ENCODE measurements around the gene MUC12.

MUC12 gene

DNA sequence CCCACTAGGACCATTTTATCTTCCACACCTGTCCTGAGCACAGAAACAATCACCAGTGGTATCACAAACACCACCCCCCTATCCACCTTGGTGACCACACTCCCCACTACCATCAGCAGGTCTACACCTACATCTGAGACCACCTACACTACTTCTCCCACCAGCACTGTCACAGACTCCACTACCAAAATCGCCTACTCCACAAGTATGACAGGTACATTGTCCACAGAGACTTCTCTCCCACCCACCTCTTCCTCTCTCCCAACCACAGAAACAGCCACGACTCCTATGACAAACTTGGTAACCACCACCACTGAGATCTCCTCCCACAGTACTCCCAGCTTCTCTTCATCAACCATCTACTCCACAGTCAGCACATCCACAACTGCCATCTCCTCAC lies 16.7 kb upstream of the MUC12 start:
- DNase-seq = no peak

GRCh38 chr7:100957832-100958421 lies 11.4 kb upstream of the MUC12 start:
- no peak for DNase-seq

GRCh38 chr7:100959894-100960293 lies 9.5 kb upstream of the MUC12 start:
- no peak for DNase-seq

DNA sequence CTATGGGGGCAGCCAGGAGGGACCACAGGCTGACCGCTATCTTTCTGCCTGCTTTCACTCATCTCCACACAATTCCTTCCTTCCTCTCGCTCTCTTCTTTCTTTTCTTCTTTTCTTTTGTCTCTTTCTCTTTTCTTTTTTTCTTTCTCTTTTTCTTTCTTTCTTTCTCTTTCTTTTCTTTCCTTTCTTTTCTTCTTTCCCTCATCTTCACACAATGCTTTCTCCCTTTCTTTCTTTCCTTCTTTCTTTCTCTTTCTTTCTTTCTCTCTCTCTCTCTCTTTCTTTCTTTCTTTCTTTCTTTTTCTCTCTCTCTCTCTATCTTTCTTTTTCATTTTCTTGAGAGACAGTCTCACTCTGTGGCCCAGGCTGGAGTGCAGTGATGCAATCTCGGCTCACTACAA lies 6.8 kb upstream of the MUC12 start:
- no peak for DNase-seq

DNA sequence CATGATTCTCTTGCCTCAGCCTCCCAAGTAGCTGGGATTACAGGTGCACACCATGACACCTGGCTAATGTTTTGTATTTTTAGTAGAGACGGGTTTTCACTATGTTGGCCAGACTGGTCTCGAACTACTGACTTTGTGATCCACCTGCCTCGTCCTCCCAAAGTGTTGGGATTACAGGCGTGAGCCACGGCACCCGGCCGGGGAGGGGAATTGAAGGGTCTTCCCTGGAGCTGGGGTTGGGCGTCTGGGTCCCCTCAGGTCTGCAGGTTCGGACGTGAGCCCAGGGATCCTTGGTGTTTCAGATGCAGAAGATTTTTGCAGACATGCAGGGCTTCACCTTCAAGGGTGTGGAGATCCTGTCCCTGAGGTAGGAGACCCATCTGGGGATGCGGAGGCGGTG lies 6.0 kb upstream of the MUC12 start:
- DNase-seq = no peak

GRCh38 chr7:100963874-100964273 lies 5.5 kb upstream of the MUC12 start:
- DNase-seq = no peak

DNA sequence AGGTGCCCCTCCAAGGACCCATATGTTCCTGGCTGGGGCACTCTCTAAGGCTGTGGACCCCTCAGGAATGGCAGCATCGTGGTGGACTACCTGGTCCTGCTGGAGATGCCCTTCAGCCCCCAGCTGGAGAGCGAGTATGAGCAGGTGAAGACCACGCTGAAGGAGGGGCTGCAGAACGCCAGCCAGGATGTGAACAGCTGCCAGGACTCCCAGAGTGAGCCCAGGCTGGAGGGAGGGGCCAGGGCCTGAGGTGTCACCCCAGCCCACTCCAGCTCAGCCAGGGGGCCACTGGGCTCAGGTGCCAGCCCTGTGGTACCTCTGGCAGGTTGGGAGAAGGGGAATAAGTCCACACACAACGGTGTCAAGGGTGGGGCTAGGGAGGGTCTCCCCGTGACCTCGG lies 4.7 kb upstream of the MUC12 start:
- DNase-seq = no peak

- no peak for DNase-seq
Measured at GRCh38 chr7:100965045-100965722, 4.2 kb upstream of the MUC12 start.

GRCh38 chr7:100965723-100966541 lies 3.4 kb upstream of the MUC12 start:
- no peak for DNase-seq

DNA sequence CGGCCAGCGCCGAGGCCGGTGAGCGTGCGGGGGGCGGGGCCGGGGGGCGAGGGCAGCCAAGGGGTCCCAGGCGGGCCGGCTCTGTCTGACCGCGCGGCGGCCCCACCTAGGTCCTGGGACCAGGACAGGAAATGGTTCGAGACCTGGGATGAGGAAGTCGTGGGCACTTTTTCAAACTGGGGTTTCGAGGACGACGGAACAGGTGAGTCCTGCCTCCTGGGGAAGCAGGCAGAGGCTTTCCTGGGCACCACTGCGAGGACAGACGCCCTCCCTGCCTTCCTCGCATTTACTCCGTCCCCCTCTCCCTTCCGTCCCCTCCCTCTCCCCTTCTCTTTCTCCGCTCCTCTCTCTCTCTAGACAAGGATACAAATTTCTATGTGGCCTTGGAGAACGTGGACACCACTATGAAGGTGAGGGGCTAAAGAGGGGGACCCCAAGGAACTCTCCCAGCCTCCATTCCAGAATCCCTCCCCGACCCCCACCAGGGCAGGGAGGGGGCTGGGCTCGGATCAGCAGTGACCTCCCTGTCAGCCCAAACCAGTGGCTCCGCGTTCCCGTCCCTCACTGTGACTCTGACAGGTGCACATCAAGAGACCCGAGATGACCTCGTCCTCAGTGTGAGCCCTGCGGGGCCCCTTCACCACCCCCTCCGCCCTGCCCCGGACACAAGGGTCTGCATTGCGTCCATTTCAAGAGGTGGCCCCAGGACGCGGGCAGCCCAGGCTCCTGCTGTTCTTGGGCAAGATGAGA lies 2.6 kb upstream of the MUC12 start:
- no peak for DNase-seq

- DNase-seq = no peak
Measured at GRCh38 chr7:100967292-100967863, 2.0 kb upstream of the MUC12 start.

DNA sequence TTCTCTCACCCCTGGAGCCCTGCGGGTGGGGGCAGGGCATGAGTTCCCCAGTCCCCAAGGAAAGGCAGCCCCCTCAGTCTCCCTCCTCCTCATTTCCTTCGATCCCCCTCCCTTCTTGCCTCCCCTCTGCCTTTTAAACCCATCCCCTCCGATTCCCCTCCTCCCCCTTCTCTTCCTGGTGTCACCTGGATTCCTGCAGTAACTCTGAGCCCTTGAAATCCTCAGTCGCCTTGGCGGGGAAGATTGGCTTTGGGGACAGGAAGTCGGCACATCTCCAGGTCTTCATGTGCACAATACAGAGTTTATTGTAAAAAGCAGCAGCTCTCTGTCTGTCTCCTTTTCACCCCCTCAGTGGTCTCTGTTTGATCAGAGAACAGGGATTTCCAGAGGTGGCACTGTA lies 1.3 kb upstream of the MUC12 start:
- DNase-seq = no peak

GRCh38 chr7:100968650-100969049 lies 715 bp upstream of the MUC12 start:
- DNase-seq = no peak

- DNase-seq = no peak
Measured at GRCh38 chr7:100971111-100972001, 2.0 kb downstream of the MUC12 start.

DNA sequence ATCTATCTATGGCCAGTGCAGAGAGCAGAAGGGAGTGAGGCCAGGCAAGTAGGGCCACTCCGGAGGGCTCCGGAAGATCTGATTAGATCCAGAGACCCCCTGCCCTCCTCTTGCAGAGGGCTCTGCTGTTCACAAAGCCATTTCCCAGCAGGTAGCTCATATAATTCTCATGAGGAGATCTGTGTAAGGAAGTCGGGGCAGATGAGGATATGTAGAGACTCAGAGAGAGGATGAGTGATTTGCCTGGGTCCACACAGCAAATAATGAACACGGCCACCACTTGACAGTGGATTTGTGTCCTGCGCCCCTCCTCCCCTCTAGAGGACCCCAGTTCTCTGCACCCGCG lies 2.6 kb downstream of the MUC12 start:
- no peak for DNase-seq

- no peak for DNase-seq
Measured at GRCh38 chr7:100974021-100974420, 4.7 kb downstream of the MUC12 start.

DNA sequence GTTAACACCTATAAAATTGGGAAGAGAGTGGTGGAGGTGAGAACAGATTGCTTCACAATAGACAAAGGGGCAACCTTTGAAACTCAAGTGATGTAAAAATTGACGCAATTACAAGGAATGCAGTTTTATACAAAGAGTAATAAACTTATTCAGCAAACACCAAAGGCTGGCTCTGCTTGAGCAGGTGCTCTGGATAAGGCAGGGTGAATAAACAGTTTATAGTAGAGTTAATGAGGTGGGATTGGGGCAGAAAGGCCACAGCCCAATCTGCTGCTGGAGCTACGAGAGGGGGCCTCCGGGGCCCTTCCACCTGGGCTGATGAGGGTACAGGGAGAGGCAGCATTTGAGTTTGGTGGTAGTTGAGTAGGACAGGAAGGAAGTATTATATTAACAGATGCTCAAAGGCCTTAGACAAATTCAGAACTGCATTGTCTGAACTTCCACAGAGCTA lies 6.0 kb downstream of the MUC12 start:
- no peak for DNase-seq

DNA sequence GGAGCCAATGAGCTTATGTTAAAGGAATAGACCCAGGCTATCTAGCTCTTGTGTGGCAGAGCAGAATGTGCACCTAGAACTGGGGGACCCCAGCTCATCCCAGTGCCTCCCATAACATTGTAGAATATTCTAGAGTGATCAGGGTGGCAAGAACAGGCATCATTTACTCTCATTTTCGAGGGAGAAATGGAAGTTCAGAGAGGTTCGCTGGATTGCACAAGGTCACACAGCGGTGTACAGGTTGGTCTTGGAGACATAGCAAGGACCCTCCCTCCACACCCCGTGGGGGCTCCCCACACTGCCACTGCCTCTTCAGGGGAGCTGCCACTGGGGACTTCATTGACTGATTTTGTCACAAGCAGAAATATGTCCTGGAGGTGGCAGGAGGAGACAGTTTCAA lies 8.9 kb downstream of the MUC12 start:
- DNase-seq = no peak

DNA sequence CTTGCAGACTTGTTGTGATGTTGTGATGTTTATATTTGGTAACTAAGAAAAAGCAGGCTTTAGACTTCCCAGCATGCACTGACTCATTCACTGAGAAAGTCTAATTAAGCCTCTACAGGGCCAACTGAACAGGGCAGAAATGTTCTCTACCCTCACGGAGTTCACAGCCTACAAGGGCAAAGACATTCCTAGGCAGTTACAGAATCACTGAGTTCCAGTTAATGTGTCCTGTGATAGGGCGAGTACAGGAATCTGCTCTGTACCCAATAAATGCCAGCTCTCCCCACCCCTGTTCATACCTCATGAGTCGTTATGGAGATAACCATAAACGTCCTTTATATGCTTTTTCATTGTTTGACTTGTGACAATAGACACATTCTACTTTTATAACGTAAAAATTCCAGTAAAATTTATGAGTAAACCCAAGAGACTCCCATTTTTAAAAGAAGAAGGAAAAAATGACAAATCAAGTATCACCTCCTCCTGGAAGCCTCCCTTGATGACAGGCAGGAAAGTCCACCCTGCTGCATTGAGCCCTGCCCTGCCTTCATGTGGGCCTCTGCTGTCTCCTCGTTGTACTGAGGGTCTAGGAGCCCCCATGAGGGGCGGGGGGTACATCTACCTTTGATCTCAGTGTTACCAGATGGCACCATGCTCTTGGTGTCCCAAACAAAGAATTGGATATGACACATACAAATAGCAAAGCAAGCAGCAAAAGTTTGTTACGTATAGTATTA lies 14.3 kb downstream of the MUC12 start:
- no peak for DNase-seq

All from anterior cingulate cortex (tissue), 58 donors.